Kidney (tissue), 14 donors: ENCODE measurements around the gene CHST12. TPM values are rescaled to one million over a fixed set of nuclear protein-coding genes. Genes with fewer than 3 reads are reported as not detected.

Experiments used
- DNase-seq, 5 donors: peaks; one replicate each; pipeline ENCODE4 v3.0.0-alpha.2; 2013 to 2020
- FAIRE-seq: peaks from 2 replicates; lab custom pipeline; 2012; peaks lifted over from hg19 to GRCh38; lab: Jason Lieb, UNC
- H3K27ac ChIP-seq, 2 donors: one replicate each; pipeline ENCODE4 v1.7.0; 2013; ENCODE audit warnings: low read depth in 2 of 2, low read length in 2 of 2, inconsistent platforms in 1 of 2
- H3K27me3 ChIP-seq: one replicate; pipeline ENCODE4 v1.7.1; 2013; ENCODE audit warnings: low read length, inconsistent platforms; ENCODE audit not compliant: control insufficient read depth, insufficient read depth
- H3K36me3 ChIP-seq, 3 donors: one replicate each; pipeline versions ENCODE4 v1.7.0 to v1.7.1; 2013; ENCODE audit warnings: low read length in 3 of 3, control low read depth in 1 of 3, inconsistent platforms in 1 of 3; ENCODE audit not compliant: insufficient read depth in 3 of 3, control insufficient read depth in 2 of 3
- H3K4me1 ChIP-seq, 3 donors: one replicate each; pipeline versions ENCODE4 v1.7.0 to v1.7.1; 2013; ENCODE audit warnings: low read length in 3 of 3, inconsistent platforms in 1 of 3, low read depth in 1 of 3; ENCODE audit not compliant: control insufficient read depth in 2 of 3, insufficient read depth in 2 of 3
- H3K4me3 ChIP-seq, 3 donors: one replicate each; pipeline versions ENCODE4 v1.7.0 to v1.8.1; 2013; ENCODE audit warnings: low read length in 3 of 3, control low read depth in 1 of 3, inconsistent platforms in 1 of 3
- H3K9ac ChIP-seq, 3 donors: one replicate each; pipeline versions ENCODE4 v1.7.0 to v1.7.1; 2013; ENCODE audit warnings: low read length in 3 of 3, control low read depth in 1 of 3, inconsistent platforms in 1 of 3
- H3K9me3 ChIP-seq, 3 donors: one replicate each; pipeline versions ENCODE4 v1.7.0 to v1.7.1; 2013; ENCODE audit warnings: low read length in 3 of 3, control low read depth in 1 of 3, inconsistent platforms in 1 of 3; ENCODE audit not compliant: control insufficient read depth in 2 of 3, insufficient read depth in 1 of 3
- intact Hi-C: fragments of 100-400 bp; cut with DNase I; formaldehyde crosslinking; loops from one replicate; pipeline ENCODE4 v1.11.1; 2022
- polyA plus RNA-seq: library from polyadenylated mRNA; stranded (reverse); fragments of 350-450 nt; fragmentation: Illumina TruSeq; extraction: RNeasy Lipid Tissue Mini Kit (QIAGEN cat#74804); gene quantifications from one replicate; pipeline ENCODE4 v1.2.3, GENCODE V29; 2014; ENCODE audit warnings: low read depth, low replicate concordance; ENCODE audit not compliant: insufficient read depth
- total RNA-seq: library from RNA; stranded (reverse); fragmentation: NEBNext Ultra II Directional; extraction: Animal tissue kit (Norgen Biotek cat#: 25700); gene quantifications from one replicate; pipeline ENCODE4 v1.2.1, GENCODE V29; 2021
- TF ChIP-seq, protein P1 (sequence below): IDR thresholded peaks from 3 replicates; pipeline ENCODE4 v1.5.1; 2012; ENCODE audit warnings: mild to moderate bottlenecking, moderate library complexity, borderline replicate concordance; ENCODE audit not compliant: insufficient read depth; ENCODE audit errors: extremely low read depth
- donor health status: control.
- donor health status: control.
- donor health status: control.
- donor health status: control.
- donor health status: control.
- donor health status: DM: yes; HTN: yes; CAD: no.
- donor health status: Normal renal cell carcinoma (clear cell type).

Gene CHST12
- total and polyA plus RNA-seq, 2 donors from 2014 or later, result 16.3 to 25.6 TPM

DNA sequence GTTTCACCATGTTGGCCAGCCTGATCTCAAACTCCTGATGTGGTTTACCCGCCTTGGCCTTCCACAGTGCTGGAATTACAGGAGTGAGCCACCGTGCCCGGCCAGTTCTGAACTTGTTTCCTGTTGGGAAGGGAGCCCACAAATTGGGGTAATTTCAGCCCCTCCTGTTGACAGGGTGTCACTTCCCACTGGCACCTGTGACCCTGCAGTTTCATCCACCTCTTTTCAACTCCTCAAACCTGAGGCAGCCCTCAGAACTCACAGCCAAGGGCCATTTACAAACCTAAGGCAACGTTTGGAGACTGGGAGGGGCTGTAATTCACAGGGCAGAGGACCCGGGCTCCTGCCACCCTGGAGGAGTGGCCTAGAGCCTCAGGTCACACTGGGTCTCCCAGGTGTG, 22.2 kb upstream of the CHST12 start:
- no peak for DNase-seq
- no peak for FAIRE-seq
- intact Hi-C loops, result no loop called here
- H3K27me3 ChIP-seq, result no peaks in the 10 kb centered on the region
- H3K36me3 ChIP-seq, result peaks cover 0 to 42% (median 24%) of the 10 kb centered on the region in 3 donors
- TF ChIP-seq, protein P1, sequence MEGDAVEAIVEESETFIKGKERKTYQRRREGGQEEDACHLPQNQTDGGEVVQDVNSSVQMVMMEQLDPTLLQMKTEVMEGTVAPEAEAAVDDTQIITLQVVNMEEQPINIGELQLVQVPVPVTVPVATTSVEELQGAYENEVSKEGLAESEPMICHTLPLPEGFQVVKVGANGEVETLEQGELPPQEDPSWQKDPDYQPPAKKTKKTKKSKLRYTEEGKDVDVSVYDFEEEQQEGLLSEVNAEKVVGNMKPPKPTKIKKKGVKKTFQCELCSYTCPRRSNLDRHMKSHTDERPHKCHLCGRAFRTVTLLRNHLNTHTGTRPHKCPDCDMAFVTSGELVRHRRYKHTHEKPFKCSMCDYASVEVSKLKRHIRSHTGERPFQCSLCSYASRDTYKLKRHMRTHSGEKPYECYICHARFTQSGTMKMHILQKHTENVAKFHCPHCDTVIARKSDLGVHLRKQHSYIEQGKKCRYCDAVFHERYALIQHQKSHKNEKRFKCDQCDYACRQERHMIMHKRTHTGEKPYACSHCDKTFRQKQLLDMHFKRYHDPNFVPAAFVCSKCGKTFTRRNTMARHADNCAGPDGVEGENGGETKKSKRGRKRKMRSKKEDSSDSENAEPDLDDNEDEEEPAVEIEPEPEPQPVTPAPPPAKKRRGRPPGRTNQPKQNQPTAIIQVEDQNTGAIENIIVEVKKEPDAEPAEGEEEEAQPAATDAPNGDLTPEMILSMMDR, result no peak
- H3K27ac ChIP-seq, result no peak overlapping the region
- no peaks in the 10 kb centered on the region for H3K4me1 ChIP-seq
- H3K4me3 ChIP-seq, result no peak overlapping the region
- no peaks in the 10 kb centered on the region for H3K9me3 ChIP-seq
- no peak overlapping the region for H3K9ac ChIP-seq

DNA sequence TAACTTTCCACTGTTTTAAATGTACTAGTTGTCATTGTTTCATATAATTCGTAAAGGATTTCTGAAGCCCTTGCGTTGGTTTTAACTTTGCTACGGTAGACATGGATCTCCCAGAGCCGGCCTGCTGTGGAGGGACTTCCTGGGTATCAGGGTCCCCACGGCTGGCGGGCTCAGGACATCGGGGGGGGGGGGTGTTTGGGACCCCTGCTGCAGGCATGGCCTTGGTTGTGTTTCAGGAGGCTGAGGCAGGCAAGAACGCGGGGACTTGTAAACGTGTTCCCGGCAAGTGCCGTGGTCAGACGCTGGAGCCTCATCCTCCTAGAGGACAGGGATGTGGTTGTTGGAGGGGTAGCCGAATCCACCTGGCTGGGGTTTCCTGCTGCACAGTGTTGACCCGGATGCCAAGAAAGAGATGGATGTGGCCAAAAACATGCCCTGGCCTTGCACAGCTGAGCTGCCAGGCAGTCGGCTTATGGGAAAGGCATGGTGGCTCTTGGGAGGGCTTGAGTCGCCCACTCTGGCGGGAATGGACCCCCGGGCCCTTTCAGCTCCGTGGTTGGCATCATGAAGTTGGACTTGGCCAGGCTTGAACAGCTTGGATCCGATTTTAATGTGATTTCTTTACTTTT, 21.4 kb upstream of the CHST12 start:
- no peaks in the 10 kb centered on the region for H3K9me3 ChIP-seq
- no peak overlapping the region for H3K4me3 ChIP-seq
- H3K27me3 ChIP-seq, result no peaks in the 10 kb centered on the region
- H3K4me1 ChIP-seq, result no peaks in the 10 kb centered on the region
- TF ChIP-seq, protein P1, result no peak
- FAIRE-seq (no peak), DNase-seq (no peak)
- no peak overlapping the region for H3K9ac ChIP-seq
- no peak overlapping the region for H3K27ac ChIP-seq
- intact Hi-C loops, result no loop called here
- H3K36me3 ChIP-seq, result peaks cover 0 to 34% (median 16%) of the 10 kb centered on the region in 3 donors

DNA sequence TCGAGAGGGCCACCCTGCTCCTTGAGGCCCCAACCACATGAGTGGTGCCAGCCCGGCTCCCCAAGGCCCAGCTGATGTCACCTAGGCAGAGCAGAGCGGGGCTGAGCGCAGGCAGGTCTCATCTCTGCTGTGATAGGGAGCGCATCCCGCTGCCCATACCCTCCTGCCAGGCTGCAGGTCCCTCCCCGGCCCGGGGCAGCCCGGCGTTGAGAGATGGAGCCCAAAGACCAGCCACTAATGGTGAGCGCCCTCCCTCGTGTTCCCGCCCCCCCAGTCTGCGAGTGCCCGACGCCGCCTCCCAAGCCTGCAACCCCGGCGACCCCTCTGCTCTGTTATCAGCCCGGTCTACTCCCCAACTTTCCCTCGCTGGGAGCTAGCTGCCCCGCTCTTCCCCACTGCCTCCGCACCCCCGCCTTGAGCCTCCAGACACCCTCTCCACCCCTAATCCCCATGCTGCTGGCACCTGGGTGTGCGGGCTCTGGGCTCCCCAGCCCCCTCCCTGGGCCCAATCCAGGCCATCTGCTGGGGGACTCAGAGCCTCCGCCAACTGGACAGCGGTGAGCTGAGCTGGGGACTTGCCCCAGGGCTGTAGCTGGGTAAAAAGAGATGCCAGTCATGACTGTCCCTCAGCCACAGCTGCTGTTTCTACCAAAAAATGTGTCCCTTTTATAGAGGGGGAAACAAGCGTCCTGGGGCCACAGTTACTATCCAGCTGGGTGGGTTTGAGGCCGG, 19.7 kb upstream of the CHST12 start:
- Histone ChIP-seq H3K27ac (no peak overlapping the region), H3K9ac (no peak overlapping the region), H3K27me3 (no peaks in the 10 kb centered on the region), H3K4me1 (no peaks in the 10 kb centered on the region), H3K4me3 (no peak overlapping the region), H3K9me3 (no peaks in the 10 kb centered on the region), H3K36me3 (peaks cover 0 to 25% (median 9%) of the 10 kb centered on the region in 3 donors)
- FAIRE-seq, result no peak
- DNase-seq, result no peak
- TF ChIP-seq, protein P1, result no peak
- intact Hi-C loops, result no loop called here
